ENCODE data around the gene MCF2L2. TPM values are rescaled to one million over a fixed set of nuclear protein-coding genes. Genes with fewer than 3 reads are reported as not detected.

Gene MCF2L2
- total and polyA plus RNA-seq, 9 of the 15 experiments (the other 6 are each of a cell fraction or from before 2014, with no cell fraction given): 0.56 to 4.2 (median 3.0) TPM

DNA sequence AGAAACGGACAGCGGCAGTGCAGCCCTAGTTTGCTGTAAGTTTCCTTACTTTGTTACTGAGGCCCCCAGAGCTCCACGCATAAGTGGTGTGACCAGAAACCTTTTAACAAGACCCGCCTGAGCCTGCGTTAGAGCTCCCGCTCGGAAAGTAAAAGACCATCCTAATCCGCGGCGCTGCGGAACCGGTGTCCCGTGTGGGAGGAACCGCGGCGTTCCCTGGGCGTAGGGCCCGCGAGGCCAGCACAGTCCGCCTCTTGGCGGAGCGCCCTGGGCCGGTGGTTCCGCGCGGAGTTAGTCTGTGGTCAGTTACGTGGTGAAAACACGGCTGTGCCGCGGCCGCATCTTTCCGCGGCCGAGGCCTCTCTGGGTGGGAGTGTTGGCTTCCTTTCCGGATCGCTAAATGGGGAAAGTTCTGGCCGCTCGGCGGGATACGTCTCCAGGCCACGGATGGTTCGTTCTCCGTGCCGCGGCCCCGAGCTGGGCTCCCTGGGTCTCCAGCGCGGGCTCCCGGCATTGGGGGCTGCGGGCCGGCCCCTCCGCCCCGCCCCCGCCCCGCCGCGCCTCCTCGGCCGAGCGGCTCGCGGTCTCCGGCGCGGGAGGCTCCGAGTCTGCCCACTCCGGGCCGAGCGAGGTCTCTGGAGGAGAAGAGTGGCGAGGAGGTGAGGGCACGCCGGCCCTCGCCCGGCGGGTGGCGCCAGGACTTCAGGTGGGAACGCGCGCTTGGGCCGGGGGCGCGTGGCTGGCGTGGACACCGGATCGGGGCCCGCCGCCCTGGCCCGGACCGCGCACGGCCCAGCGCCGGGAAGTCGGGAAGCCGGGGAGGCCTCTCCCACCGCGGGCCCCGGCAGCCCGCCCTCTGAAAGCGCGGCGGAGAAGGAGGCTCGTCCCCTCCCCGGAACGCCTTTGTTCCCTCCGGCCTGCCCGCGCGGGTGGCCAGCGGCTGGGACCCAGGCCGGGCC lies 174.6 kb downstream of the MCF2L2 start (continued):
- TF ChIP-seq POLR2AphosphoS5 (IDR thresholded peaks at IDR 0.05; ENCODE audit: control insufficient read depth, insufficient read depth, low read depth, low read length) (peak; percentile 25; the same call in 1 of the 2 replicates), ZBTB1 (CRISPR knock-in tag; IDR thresholded peaks at IDR 0.05; ENCODE audit: borderline replicate concordance, low read depth) (peak; percentile 94), NFIC (IDR thresholded peaks at IDR 0.05) (peak; percentile 46), HDAC2 (IDR thresholded peaks at IDR 0.05) (peak; percentile 47; the same call in 1 of the 2 replicates), PHF8 (IDR thresholded peaks at IDR 0.05; ENCODE audit: borderline replicate concordance, low read length) (peak; percentile 59; the same call in 1 of the 2 replicates), POLR2G (IDR thresholded peaks at IDR 0.05; ENCODE audit: low read depth, low read length) (peak; percentile 79), CBFB (CRISPR knock-in tag; IDR thresholded peaks at IDR 0.05) (peak; percentile 43), DPF2 (IDR thresholded peaks at IDR 0.05) (0 out of 2 replicates have a peak, but pooled peaks have one; percentile 26), TARDBP (IDR thresholded peaks at IDR 0.05) (no peak), FOXM1 (IDR thresholded peaks at IDR 0.05; ENCODE audit: low read depth) (no peak), FOXM1 (CRISPR knock-in tag; IDR thresholded peaks at IDR 0.05; ENCODE audit: low read depth) (peak; percentile 44; the same call in 1 of the 2 replicates), CEBPB (tag; IDR thresholded peaks at IDR 0.05) (no peak)
- TF ChIP-seq, protein P1, sequence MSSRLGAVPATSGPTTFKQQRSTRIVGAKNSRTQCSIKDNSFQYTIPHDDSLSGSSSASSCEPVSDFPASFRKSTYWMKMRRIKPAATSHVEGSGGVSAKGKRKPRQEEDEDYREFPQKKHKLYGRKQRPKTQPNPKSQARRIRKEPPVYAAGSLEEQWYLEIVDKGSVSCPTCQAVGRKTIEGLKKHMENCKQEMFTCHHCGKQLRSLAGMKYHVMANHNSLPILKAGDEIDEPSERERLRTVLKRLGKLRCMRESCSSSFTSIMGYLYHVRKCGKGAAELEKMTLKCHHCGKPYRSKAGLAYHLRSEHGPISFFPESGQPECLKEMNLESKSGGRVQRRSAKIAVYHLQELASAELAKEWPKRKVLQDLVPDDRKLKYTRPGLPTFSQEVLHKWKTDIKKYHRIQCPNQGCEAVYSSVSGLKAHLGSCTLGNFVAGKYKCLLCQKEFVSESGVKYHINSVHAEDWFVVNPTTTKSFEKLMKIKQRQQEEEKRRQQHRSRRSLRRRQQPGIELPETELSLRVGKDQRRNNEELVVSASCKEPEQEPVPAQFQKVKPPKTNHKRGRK (tag; IDR thresholded peaks at IDR 0.05): no peak
- TF ChIP-seq, protein P2, sequence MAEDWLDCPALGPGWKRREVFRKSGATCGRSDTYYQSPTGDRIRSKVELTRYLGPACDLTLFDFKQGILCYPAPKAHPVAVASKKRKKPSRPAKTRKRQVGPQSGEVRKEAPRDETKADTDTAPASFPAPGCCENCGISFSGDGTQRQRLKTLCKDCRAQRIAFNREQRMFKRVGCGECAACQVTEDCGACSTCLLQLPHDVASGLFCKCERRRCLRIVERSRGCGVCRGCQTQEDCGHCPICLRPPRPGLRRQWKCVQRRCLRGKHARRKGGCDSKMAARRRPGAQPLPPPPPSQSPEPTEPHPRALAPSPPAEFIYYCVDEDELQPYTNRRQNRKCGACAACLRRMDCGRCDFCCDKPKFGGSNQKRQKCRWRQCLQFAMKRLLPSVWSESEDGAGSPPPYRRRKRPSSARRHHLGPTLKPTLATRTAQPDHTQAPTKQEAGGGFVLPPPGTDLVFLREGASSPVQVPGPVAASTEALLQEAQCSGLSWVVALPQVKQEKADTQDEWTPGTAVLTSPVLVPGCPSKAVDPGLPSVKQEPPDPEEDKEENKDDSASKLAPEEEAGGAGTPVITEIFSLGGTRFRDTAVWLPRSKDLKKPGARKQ (CRISPR knock-in tag; IDR thresholded peaks at IDR 0.05): no peak
- TF ChIP-seq, protein P3, sequence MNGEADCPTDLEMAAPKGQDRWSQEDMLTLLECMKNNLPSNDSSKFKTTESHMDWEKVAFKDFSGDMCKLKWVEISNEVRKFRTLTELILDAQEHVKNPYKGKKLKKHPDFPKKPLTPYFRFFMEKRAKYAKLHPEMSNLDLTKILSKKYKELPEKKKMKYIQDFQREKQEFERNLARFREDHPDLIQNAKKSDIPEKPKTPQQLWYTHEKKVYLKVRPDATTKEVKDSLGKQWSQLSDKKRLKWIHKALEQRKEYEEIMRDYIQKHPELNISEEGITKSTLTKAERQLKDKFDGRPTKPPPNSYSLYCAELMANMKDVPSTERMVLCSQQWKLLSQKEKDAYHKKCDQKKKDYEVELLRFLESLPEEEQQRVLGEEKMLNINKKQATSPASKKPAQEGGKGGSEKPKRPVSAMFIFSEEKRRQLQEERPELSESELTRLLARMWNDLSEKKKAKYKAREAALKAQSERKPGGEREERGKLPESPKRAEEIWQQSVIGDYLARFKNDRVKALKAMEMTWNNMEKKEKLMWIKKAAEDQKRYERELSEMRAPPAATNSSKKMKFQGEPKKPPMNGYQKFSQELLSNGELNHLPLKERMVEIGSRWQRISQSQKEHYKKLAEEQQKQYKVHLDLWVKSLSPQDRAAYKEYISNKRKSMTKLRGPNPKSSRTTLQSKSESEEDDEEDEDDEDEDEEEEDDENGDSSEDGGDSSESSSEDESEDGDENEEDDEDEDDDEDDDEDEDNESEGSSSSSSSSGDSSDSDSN (IDR thresholded peaks at IDR 0.05; ENCODE audit: borderline replicate concordance in 1 of 2, low read depth in 2 of 2, low read length in 2 of 2): peak; percentile 78 to 84; a peak in 2 of 4 replicates
- TF ChIP-seq, protein P4, sequence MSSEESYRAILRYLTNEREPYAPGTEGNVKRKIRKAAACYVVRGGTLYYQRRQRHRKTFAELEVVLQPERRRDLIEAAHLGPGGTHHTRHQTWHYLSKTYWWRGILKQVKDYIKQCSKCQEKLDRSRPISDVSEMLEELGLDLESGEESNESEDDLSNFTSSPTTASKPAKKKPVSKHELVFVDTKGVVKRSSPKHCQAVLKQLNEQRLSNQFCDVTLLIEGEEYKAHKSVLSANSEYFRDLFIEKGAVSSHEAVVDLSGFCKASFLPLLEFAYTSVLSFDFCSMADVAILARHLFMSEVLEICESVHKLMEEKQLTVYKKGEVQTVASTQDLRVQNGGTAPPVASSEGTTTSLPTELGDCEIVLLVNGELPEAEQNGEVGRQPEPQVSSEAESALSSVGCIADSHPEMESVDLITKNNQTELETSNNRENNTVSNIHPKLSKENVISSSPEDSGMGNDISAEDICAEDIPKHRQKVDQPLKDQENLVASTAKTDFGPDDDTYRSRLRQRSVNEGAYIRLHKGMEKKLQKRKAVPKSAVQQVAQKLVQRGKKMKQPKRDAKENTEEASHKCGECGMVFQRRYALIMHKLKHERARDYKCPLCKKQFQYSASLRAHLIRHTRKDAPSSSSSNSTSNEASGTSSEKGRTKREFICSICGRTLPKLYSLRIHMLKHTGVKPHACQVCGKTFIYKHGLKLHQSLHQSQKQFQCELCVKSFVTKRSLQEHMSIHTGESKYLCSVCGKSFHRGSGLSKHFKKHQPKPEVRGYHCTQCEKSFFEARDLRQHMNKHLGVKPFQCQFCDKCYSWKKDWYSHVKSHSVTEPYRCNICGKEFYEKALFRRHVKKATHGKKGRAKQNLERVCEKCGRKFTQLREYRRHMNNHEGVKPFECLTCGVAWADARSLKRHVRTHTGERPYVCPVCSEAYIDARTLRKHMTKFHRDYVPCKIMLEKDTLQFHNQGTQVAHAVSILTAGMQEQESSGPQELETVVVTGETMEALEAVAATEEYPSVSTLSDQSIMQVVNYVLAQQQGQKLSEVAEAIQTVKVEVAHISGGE (CRISPR knock-in tag; IDR thresholded peaks at IDR 0.05): peak in 1 of 3 experiments; percentile 5; a peak in 2 of 6 replicates
